ENCODE results near the gene CSF3.

CSF3 gene

GRCh38 chr17:40063187-40063771, 48.0 kb downstream of the CSF3 start:
- peak; percentile 10 to 65 for DNase-seq

- no peak for DNase-seq
Measured at GRCh38 chr17:40063901-40064531, 48.8 kb downstream of the CSF3 start.

DNA sequence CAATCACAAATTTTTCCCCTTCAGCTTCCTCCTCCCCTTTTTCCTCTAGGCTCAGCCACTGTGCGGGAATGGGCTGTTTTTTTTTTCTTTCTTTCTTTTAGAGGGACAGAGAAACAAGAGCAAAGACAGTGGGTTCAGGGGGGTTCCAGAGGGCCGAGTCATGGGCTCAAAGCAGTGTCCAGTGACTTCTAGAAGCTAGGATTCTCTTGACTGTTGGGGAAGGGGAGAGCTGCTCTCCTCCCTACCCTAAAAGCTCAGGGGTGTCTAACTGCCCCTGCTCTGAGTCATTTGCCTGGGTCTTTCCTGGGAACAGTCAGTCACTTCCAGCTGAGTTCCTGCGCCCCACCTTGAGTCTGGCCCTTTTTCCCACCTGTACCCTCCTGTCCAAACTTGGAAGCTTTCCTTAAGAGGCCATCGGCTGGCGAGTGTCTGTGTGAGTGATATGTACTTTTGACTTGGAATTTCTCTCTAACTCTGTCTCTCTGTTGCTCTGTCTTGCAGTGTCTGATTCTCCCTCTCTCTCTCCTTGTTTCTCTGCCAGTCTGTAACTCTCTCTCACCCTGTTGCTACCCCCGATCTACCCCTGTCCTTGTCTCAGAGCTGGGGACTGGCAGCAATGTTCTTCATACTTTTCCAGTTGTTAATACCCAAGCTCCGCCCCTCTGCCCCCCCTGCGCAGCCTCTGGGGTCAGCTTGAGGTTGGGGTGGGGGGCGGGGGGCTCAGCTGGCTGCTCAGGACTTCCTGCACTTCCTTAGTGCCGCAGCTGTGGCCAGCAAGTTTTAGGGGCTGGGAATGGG, 49.9 kb downstream of the CSF3 start:
- no peak for DNase-seq

DNA sequence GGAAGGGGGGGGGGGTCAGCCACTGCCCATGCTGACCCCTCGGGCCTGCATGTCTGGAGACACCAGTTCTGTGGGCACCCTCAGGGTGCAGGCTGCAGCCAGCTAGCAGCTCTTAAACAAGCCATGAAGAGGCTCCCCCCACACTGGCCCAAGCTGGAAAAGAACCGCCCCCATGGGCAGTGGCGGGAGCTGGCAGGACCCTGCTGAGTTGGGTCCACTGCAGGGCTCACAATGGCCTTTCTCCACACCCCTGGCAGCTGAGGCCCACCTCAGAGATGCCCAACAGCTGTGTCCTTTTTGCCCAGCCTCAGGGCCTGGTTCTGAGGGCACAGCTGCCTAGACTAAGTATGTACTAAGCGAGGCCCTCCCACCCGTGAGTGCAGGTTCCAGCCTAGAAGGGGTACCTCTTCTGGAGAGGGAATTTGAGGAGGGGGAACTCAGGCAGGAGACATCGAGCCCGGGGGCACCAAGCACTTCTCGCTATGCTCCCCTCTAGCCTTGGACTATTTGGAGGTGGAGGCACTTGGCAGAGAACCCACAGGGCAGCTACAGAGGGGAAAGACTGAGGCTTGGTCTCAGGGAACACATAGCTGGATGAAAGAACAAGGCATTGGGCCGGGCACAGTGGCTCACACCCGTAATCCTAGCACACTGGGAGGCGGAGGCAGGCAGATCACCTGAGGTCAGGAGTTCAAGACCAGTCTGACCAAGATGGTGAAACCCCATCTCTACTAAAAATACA, 50.7 kb downstream of the CSF3 start:
- no peak for DNase-seq

Data from bone marrow (tissue), 2 donors.